HEK293 (cell line): Measurements from ENCODE around the gene IKZF1.
"Not testable (repeated sequence)": the region's sequence is repeated elsewhere in the genome, so short reads cannot be mapped to it uniquely, and the experiment has no call there.

Source experiments
- CTCF ChIA-PET: fragments of 350-600 bp; formaldehyde crosslinking; extraction: SDS; loops from one replicate; lab custom pipeline; 2021; ENCODE audit warnings: antibody characterized with exemption; lab: Yijun Ruan, JAX
- POLR2A ChIA-PET: fragments of 300-600 bp; formaldehyde crosslinking; extraction: SDS; loops from one replicate; lab custom pipeline; 2020; ENCODE audit warnings: antibody characterized with exemption, inconsistent platforms; lab: Yijun Ruan, JAX
- H3K27ac ChIP-seq: fragments of 200-500 bp; sonication (Bioruptor generic); 2 replicates; pipeline ENCODE4 v1.5.1; 2014; ENCODE audit warnings: low read depth, low read length, control low read depth, inconsistent platforms; ENCODE audit errors: extremely low read depth
- H3K36me3 ChIP-seq, 2 experiments: fragments of 200-500 bp in 1 of 2; sonication (Bioruptor generic) in 1 of 2; 1 replicate in 1 of 2; 2 replicates in 1 of 2; pipeline ENCODE4 v1.5.1; 2014 to 2017; ENCODE audit warnings: inconsistent platforms in 2 of 2, low read length in 2 of 2; ENCODE audit not compliant: control insufficient read depth in 2 of 2, insufficient read depth in 1 of 2
- H3K4me1 ChIP-seq: fragments of 200-500 bp; sonication (Bioruptor generic); 2 replicates; pipeline ENCODE4 v1.5.1; 2014; ENCODE audit warnings: mild to moderate bottlenecking, low read length, inconsistent platforms; ENCODE audit not compliant: control insufficient read depth, insufficient read depth
- H3K4me3 ChIP-seq: 2 replicates; pipeline ENCODE4 v1.5.1; 2011; ENCODE audit warnings: low read depth, mild to moderate bottlenecking, control low read depth, low read length, moderate library complexity
- H3K9me3 ChIP-seq: fragments of 200-500 bp; sonication (Bioruptor generic); 2 replicates; pipeline ENCODE4 v1.5.1; 2014; ENCODE audit warnings: low read depth, low read length, inconsistent platforms; ENCODE audit not compliant: control insufficient read depth, insufficient read depth
- BCL6B ChIP-seq: fragments of 450-650 bp; formaldehyde crosslinking; IDR thresholded peaks from 2 replicates; pipeline ENCODE4 v1.5.1; 2017; ENCODE audit warnings: missing biosample characterization, missing genetic modification characterization
- GLIS2 ChIP-seq: fragments of 450-650 bp; formaldehyde crosslinking; IDR thresholded peaks from 2 replicates; pipeline ENCODE4 v1.5.1; 2016; ENCODE audit warnings: missing biosample characterization, missing genetic modification characterization
- KLF10 ChIP-seq: fragments of 450-650 bp; IDR thresholded peaks from 2 replicates; pipeline ENCODE4 v1.5.1; 2018; ENCODE audit warnings: missing biosample characterization, mild to moderate bottlenecking, missing genetic modification characterization
- OVOL3 ChIP-seq: fragments of 450-650 bp; formaldehyde crosslinking; IDR thresholded peaks from 2 replicates; pipeline ENCODE4 v1.5.1; 2016; ENCODE audit warnings: missing biosample characterization, missing genetic modification characterization
- SCRT2 ChIP-seq: fragments of 450-650 bp; formaldehyde crosslinking; IDR thresholded peaks from 2 replicates; pipeline ENCODE4 v1.5.1; 2016; ENCODE audit warnings: missing biosample characterization, missing genetic modification characterization
- TCF7L2 ChIP-seq: IDR thresholded peaks from 2 replicates; pipeline ENCODE4 v1.6.1; 2011; ENCODE audit warnings: low read depth, mild to moderate bottlenecking, inconsistent platforms, low read length, moderate library complexity, borderline replicate concordance
- WT1 ChIP-seq: fragments of 450-650 bp; formaldehyde crosslinking; IDR thresholded peaks from 2 replicates; pipeline ENCODE4 v1.5.1; 2016; ENCODE audit warnings: missing biosample characterization, missing genetic modification characterization
- ZEB2 ChIP-seq: fragments of 450-650 bp; formaldehyde crosslinking; IDR thresholded peaks from 2 replicates; pipeline ENCODE4 v1.5.1; 2016; ENCODE audit warnings: missing biosample characterization, missing genetic modification characterization
- ZNF114 ChIP-seq: fragments of 450-650 bp; formaldehyde crosslinking; IDR thresholded peaks from 2 replicates; pipeline ENCODE4 v1.5.0; 2017; ENCODE audit warnings: missing biosample characterization, missing genetic modification characterization
- ZNF138 ChIP-seq: fragments of 450-650 bp; formaldehyde crosslinking; IDR thresholded peaks from 2 replicates; pipeline ENCODE4 v1.5.1; 2016; ENCODE audit warnings: missing biosample characterization, missing genetic modification characterization, borderline replicate concordance
- ZNF175 ChIP-seq: fragments of 450-650 bp; formaldehyde crosslinking; IDR thresholded peaks from 2 replicates; pipeline ENCODE4 v1.5.1; 2016; ENCODE audit warnings: missing biosample characterization, missing genetic modification characterization
- ZNF221 ChIP-seq: fragments of 450-650 bp; formaldehyde crosslinking; IDR thresholded peaks from 2 replicates; pipeline ENCODE4 v1.5.1; 2017; ENCODE audit warnings: missing biosample characterization, missing genetic modification characterization, borderline replicate concordance
- ZNF24 ChIP-seq: fragments of 450-650 bp; formaldehyde crosslinking; IDR thresholded peaks from 2 replicates; pipeline ENCODE4 v1.5.1; 2016; ENCODE audit warnings: missing biosample characterization, missing genetic modification characterization
- ZNF341 ChIP-seq: fragments of 450-650 bp; formaldehyde crosslinking; IDR thresholded peaks from 2 replicates; pipeline ENCODE4; 2016; ENCODE audit warnings: low read depth, missing biosample characterization, missing genetic modification characterization
- ZNF423 ChIP-seq: fragments of 450-650 bp; formaldehyde crosslinking; IDR thresholded peaks from 2 replicates; pipeline ENCODE4 v1.5.1; 2016; ENCODE audit warnings: missing biosample characterization, missing genetic modification characterization
- ZNF426 ChIP-seq: fragments of 450-650 bp; formaldehyde crosslinking; IDR thresholded peaks from 2 replicates; pipeline ENCODE4 v1.5.1; 2017; ENCODE audit warnings: missing biosample characterization, missing genetic modification characterization, mild to moderate bottlenecking, inconsistent platforms, moderate library complexity
- ZNF621 ChIP-seq: fragments of 450-650 bp; formaldehyde crosslinking; IDR thresholded peaks from 2 replicates; pipeline ENCODE4 v1.5.1; 2017; ENCODE audit warnings: missing biosample characterization, missing genetic modification characterization
- ZNF664 ChIP-seq: fragments of 450-650 bp; formaldehyde crosslinking; IDR thresholded peaks from 2 replicates; pipeline ENCODE4 v1.5.1; 2016; ENCODE audit warnings: missing biosample characterization, missing genetic modification characterization
- ZNF768 ChIP-seq: fragments of 450-650 bp; formaldehyde crosslinking; IDR thresholded peaks from 2 replicates; pipeline ENCODE4 v1.5.1; 2018; ENCODE audit warnings: missing biosample characterization, mild to moderate bottlenecking, missing genetic modification characterization
- TF ChIP-seq, protein P1 (sequence below): fragments of 450-650 bp; formaldehyde crosslinking; IDR thresholded peaks from 2 replicates; pipeline ENCODE4 v1.5.1; 2016; ENCODE audit warnings: missing biosample characterization, missing genetic modification characterization
- TF ChIP-seq, protein P2 (sequence below): fragments of 450-650 bp; formaldehyde crosslinking; IDR thresholded peaks from 2 replicates; pipeline ENCODE4 v1.5.1; 2016; ENCODE audit warnings: missing biosample characterization, missing genetic modification characterization
- TF ChIP-seq, protein P3 (sequence below): fragments of 450-650 bp; formaldehyde crosslinking; IDR thresholded peaks from 2 replicates; pipeline ENCODE4 v1.5.1; 2016; ENCODE audit warnings: missing biosample characterization, missing genetic modification characterization

Gene IKZF1

DNA sequence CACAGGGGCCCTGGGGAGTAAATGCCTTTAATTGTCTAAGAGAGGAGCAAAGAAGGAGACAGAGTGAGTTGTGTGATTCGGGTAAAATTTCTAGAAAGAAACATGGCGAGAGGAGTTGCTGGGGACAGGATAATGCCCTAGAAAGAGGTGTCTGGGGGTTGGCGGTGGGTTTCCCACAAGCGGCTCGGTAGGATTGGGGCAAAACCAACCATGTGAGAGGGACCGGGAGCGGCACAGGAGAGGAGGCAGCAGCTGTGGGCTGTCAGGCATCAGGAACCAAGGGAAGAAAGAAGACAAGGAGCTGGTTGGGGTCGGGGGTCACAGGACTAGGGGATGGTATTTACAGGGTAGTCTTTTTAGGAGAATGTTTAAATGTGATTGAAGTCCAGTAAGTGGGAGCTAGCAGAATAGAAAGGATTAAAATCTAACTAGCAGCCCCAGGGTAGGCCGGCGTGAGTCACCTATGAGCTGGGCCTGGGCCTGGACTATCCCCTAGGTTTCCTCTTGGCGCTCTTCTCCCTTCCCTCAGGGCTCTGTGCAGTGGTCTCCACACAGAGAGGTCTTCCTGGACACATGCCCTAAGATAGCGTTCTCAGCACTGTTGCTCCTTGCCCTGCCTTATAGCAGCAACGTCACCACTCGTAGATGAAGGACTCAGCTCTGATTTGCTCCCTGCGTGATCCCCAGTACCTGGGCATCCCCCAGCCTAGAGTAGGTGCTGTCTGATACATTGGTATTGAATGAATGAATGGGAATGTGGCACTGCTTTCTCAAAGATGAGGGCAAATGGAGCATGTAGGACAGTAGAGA, 32.6 kb downstream of the IKZF1 start:
- Histone ChIP-seq H3K36me3 (no peaks in the 10 kb centered on the region), H3K9me3 (no peaks in the 10 kb centered on the region), H3K4me3 (no peak overlapping the region), H3K27ac (no peak overlapping the region), H3K4me1 (no peaks in the 10 kb centered on the region)
- TF ChIP-seq, protein P1, sequence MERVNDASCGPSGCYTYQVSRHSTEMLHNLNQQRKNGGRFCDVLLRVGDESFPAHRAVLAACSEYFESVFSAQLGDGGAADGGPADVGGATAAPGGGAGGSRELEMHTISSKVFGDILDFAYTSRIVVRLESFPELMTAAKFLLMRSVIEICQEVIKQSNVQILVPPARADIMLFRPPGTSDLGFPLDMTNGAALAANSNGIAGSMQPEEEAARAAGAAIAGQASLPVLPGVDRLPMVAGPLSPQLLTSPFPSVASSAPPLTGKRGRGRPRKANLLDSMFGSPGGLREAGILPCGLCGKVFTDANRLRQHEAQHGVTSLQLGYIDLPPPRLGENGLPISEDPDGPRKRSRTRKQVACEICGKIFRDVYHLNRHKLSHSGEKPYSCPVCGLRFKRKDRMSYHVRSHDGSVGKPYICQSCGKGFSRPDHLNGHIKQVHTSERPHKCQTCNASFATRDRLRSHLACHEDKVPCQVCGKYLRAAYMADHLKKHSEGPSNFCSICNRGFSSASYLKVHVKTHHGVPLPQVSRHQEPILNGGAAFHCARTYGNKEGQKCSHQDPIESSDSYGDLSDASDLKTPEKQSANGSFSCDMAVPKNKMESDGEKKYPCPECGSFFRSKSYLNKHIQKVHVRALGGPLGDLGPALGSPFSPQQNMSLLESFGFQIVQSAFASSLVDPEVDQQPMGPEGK (tag by site-specific recombination) = no peak
- TF ChIP-seq ZNF114 (tag by site-specific recombination) (no peak), ZEB2 (tag by site-specific recombination) (no peak), ZNF621 (tag by site-specific recombination) (no peak), SCRT2 (tag by site-specific recombination) (no peak), TCF7L2 (no peak)
- TF ChIP-seq, protein P2, sequence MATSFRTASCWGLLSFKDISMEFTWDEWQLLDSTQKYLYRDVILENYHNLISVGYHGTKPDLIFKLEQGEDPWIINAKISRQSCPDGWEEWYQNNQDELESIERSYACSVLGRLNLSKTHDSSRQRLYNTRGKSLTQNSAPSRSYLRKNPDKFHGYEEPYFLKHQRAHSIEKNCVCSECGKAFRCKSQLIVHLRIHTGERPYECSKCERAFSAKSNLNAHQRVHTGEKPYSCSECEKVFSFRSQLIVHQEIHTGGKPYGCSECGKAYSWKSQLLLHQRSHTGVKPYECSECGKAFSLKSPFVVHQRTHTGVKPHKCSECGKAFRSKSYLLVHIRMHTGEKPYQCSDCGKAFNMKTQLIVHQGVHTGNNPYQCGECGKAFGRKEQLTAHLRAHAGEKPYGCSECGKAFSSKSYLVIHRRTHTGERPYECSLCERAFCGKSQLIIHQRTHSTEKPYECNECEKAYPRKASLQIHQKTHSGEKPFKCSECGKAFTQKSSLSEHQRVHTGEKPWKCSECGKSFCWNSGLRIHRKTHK (tag by site-specific recombination) = no peak
- ChIA-PET CTCF (no interaction called here), POLR2A (no interaction called here)

DNA sequence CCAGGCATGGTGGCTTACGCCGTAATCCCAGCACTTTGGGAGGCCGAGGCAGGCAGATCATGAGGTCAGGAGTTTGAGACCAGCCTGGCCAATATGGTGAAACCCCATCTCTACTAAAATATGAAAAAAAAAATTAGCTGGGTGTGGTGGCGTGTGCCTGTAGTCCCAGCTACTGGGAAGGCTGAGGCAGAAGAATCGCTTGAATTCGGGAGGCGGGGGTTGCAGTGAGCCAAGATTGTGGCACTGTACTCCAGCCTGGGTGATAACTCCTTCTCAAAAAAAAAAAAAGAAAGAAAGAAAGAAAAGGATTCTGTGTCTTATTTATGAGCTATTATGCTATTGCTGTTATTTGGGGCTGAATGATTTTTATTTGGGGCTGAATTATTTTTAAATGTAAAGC, 35.0 kb downstream of the IKZF1 start:
- POLR2A ChIA-PET, H3K4me3 ChIP-seq, H3K9me3 ChIP-seq, H3K4me1 ChIP-seq, H3K36me3 ChIP-seq, H3K27ac ChIP-seq: not testable (repeated sequence)
- CTCF ChIA-PET = interaction anchor here (0.6 to 1.4 kb wide), 2 partner anchors 29 to 212 kb away, joined by 3 read pairs; no protein-coding TSS in a partner anchor

DNA sequence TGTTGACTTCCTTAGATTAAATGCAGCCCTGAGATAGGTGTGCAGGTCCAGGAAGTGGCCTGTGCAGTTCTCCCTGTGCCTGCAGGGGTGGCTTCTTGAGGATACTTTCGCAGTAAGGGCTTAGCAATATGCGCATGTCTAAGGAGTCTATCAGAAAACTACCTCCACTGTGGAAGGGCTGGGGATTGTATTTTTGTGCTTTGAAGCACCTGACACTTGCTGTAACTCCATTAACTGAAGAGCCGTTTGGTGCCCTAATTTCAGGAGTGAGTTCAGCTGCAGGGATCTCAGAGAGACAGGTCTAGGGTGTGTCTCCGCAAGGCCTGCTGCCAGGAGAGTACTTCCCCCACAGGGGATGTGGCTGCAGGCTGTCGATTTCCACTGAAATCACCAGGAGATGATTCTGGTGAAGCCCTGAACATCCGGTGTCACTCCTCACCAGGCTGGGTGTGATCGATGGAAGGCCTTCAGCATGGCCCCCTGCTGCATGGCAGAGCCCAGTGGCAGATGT, 35.5 kb downstream of the IKZF1 start:
- no peaks in the 10 kb centered on the region for H3K4me1 ChIP-seq
- H3K9me3 ChIP-seq = no peaks in the 10 kb centered on the region
- no peaks in the 10 kb centered on the region for H3K36me3 ChIP-seq
- H3K27ac ChIP-seq = no peak overlapping the region
- no peak overlapping the region for H3K4me3 ChIP-seq
- ChIA-PET CTCF (interaction anchor here (0.6 to 1.7 kb wide), 2 partner anchors 78 to 213 kb away, joined by 3 to 4 read pairs; no protein-coding TSS in a partner anchor), POLR2A (no interaction called here)
- TF ChIP-seq ZNF24 (tag by site-specific recombination) (no peak), ZNF341 (no peak), ZNF138 (tag by site-specific recombination) (no peak), KLF10 (tag by site-specific recombination) (no peak), WT1 (no peak), ZNF114 (tag by site-specific recombination) (no peak), BCL6B (tag by site-specific recombination) (no peak), ZNF221 (tag by site-specific recombination) (no peak), ZNF768 (no peak), GLIS2 (no peak), OVOL3 (tag by site-specific recombination) (no peak), ZNF175 (tag by site-specific recombination) (no peak), ZNF664 (tag by site-specific recombination) (no peak), ZNF426 (no peak), ZNF423 (no peak)
- TF ChIP-seq, protein P2 (tag by site-specific recombination) = no peak
- TF ChIP-seq, protein P3, sequence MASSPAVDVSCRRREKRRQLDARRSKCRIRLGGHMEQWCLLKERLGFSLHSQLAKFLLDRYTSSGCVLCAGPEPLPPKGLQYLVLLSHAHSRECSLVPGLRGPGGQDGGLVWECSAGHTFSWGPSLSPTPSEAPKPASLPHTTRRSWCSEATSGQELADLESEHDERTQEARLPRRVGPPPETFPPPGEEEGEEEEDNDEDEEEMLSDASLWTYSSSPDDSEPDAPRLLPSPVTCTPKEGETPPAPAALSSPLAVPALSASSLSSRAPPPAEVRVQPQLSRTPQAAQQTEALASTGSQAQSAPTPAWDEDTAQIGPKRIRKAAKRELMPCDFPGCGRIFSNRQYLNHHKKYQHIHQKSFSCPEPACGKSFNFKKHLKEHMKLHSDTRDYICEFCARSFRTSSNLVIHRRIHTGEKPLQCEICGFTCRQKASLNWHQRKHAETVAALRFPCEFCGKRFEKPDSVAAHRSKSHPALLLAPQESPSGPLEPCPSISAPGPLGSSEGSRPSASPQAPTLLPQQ (tag by site-specific recombination) = no peak
